ENCODE results near the gene GOLGA2.
"Not testable (repeated sequence)": the region's sequence is repeated elsewhere in the genome, so short reads cannot be mapped to it uniquely, and the experiment has no call there.

Gene GOLGA2

GRCh38 chr9:128232528-128233428 is 43.0 kb downstream of the GOLGA2 start:
- no peak for DNase-seq

GRCh38 chr9:128231638-128232527 is 43.9 kb downstream of the GOLGA2 start:
- no peak for DNase-seq

- DNase-seq, result not testable (repeated sequence)
These were observed 44.9 kb downstream of the GOLGA2 start for GRCh38 chr9:128230897-128231296.

- DNase-seq, result no peak
These were observed 49.4 kb downstream of the GOLGA2 start for GRCh38 chr9:128226412-128226801.

- DNase-seq, result no peak
These were observed 49.9 kb downstream of the GOLGA2 start for GRCh38 chr9:128225770-128226411.

GRCh38 chr9:128224877-128225276 is 50.9 kb downstream of the GOLGA2 start:
- DNase-seq, result no peak

GRCh38 chr9:128222880-128223670 is 52.7 kb downstream of the GOLGA2 start:
- DNase-seq, result no peak

- DNase-seq, result no peak
These were observed 53.8 kb downstream of the GOLGA2 start for GRCh38 chr9:128222026-128222425.

GRCh38 chr9:128219831-128220230 is 56.0 kb downstream of the GOLGA2 start:
- no peak for DNase-seq

- DNase-seq, result no peak
These were observed 57.1 kb downstream of the GOLGA2 start for GRCh38 chr9:128218518-128219389.

- no peak for DNase-seq
These were observed 57.7 kb downstream of the GOLGA2 start for GRCh38 chr9:128218172-128218517.

- no peak for DNase-seq
These were observed 58.8 kb downstream of the GOLGA2 start for GRCh38 chr9:128216781-128217553.

GRCh38 chr9:128215491-128216409 is 60.1 kb downstream of the GOLGA2 start:
- DNase-seq, result no peak

- no peak for DNase-seq
These were observed 61.0 kb downstream of the GOLGA2 start for GRCh38 chr9:128214571-128215490.

GRCh38 chr9:128213746-128214497 is 61.9 kb downstream of the GOLGA2 start:
- DNase-seq, result no peak

- DNase-seq, result no peak
These were observed 63.9 kb downstream of the GOLGA2 start for GRCh38 chr9:128211981-128212281.

GRCh38 chr9:128211186-128211980 is 64.4 kb downstream of the GOLGA2 start:
- DNase-seq, result no peak
